Calu3 (cell line): ENCODE results near the gene LRP2. TPM values are rescaled to one million over a fixed set of nuclear protein-coding genes. Genes with fewer than 3 reads are reported as not detected.

ENCODE experiments used
- BruUV-seq: library from RNA; stranded (reverse); fragments of 400-500 nt; replicated peaks from 2 replicates; lab custom pipeline; 2021; lab: Mats Ljungman, UMichigan
- CTCF ChIA-PET: fragments of 300-600 bp; sonication (Branson Sonifier 250); formaldehyde crosslinking; loops from one replicate; lab custom pipeline; 2022; ENCODE audit warnings: antibody characterized with exemption; lab: Charles Lee
- DNase-seq: peaks from one replicate; pipeline ENCODE4 v3.0.0; 2022
- H3K27ac Mint-ChIP-seq: one replicate; pipeline ENCODE4 v1.8.0; 2022; ENCODE audit warnings: mixed read lengths; ENCODE audit not compliant: unreplicated experiment
- H3K27me3 Mint-ChIP-seq: one replicate; pipeline ENCODE4 v1.8.0; 2022; ENCODE audit warnings: mixed read lengths; ENCODE audit not compliant: unreplicated experiment
- H3K36me3 Mint-ChIP-seq: one replicate; pipeline ENCODE4 v1.8.0; 2022; ENCODE audit warnings: mild to moderate bottlenecking, moderate library complexity, mixed read lengths; ENCODE audit not compliant: insufficient read depth, unreplicated experiment
- H3K4me1 Mint-ChIP-seq: one replicate; pipeline ENCODE4 v1.8.0; 2022; ENCODE audit warnings: mild to moderate bottlenecking, low read depth, mixed read lengths; ENCODE audit not compliant: unreplicated experiment
- H3K4me3 Mint-ChIP-seq: one replicate; pipeline ENCODE4 v1.8.0; 2022; ENCODE audit warnings: mild to moderate bottlenecking, low read depth, moderate library complexity, mixed read lengths; ENCODE audit not compliant: unreplicated experiment
- H3K9me3 Mint-ChIP-seq: one replicate; pipeline ENCODE4 v1.8.0; 2022; ENCODE audit warnings: low read depth, mixed read lengths; ENCODE audit not compliant: unreplicated experiment
- intact Hi-C: fragments of 100-400 bp; cut with micrococcal nuclease; formaldehyde crosslinking; loops from one replicate; pipeline ENCODE4 v1.10.0; 2022; ENCODE audit not compliant: unreplicated experiment
- total RNA-seq: library from RNA; stranded (reverse); gene quantifications from 2 replicates; pipeline ENCODE4 v1.2.3, GENCODE V29; 2022
- TF ChIP-seq, protein P1 (sequence below): fragments of 200-600 bp; IDR thresholded peaks from one replicate; pipeline ENCODE4 v1.8.0; 2022; ENCODE audit warnings: antibody characterized with exemption; ENCODE audit not compliant: unreplicated experiment

The LRP2 gene
- total RNA-seq, 1 experiment from 2014 or later = 0.66 TPM

DNA sequence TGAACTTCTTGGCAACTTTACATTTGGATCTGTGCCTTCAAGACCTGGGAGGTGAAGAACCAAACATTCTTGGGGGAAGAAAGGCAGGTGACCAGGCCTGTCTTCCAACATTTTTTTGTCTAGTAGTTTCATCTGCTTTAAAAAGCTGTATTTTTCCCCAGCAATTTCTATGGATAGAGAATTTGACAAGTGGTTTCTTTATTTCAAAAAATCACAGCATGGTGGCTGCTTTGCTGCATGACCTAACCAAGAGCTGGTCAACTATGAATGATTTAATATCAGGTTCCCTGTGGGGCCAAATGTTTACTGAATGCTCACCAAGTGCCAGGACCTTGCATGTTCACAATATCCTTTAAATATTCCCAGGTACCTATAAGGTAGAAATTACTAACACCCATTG, 19.1 kb downstream of the LRP2 start:
- H3K4me3 Mint-ChIP-seq = no peak overlapping the region
- no peaks in the 10 kb centered on the region for H3K36me3 Mint-ChIP-seq
- peaks cover 11% of the 10 kb centered on the region for H3K4me1 Mint-ChIP-seq
- no TSS peak for BruUV-seq
- peaks cover 23% of the 10 kb centered on the region for H3K27me3 Mint-ChIP-seq
- TF ChIP-seq, protein P1, sequence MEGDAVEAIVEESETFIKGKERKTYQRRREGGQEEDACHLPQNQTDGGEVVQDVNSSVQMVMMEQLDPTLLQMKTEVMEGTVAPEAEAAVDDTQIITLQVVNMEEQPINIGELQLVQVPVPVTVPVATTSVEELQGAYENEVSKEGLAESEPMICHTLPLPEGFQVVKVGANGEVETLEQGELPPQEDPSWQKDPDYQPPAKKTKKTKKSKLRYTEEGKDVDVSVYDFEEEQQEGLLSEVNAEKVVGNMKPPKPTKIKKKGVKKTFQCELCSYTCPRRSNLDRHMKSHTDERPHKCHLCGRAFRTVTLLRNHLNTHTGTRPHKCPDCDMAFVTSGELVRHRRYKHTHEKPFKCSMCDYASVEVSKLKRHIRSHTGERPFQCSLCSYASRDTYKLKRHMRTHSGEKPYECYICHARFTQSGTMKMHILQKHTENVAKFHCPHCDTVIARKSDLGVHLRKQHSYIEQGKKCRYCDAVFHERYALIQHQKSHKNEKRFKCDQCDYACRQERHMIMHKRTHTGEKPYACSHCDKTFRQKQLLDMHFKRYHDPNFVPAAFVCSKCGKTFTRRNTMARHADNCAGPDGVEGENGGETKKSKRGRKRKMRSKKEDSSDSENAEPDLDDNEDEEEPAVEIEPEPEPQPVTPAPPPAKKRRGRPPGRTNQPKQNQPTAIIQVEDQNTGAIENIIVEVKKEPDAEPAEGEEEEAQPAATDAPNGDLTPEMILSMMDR = no peak
- H3K27ac Mint-ChIP-seq = no peak overlapping the region
- no peak for DNase-seq
- H3K9me3 Mint-ChIP-seq = no peaks in the 10 kb centered on the region
- intact Hi-C loops = no loop called here
- CTCF ChIA-PET = no interaction called here

DNA sequence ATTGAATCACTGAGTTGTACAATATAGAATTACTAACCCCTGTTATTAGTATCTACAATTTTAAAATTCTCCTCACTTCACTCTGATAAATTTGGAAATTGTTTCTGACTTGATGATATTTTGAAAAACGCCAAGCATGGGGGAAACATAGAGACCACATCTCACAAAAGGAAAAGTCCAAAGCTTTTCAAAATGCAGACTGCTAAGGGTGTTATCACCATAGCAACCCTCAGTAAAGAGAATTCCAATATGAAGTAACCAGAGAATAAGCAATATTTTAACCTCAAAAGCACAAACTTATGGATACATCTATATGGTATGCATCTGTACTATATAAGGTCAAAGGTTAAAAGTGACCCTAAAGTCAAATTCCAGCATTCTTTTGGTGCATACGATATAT, 22.7 kb downstream of the LRP2 start:
- Mint-ChIP-seq H3K4me1 (peaks cover 11% of the 10 kb centered on the region), H3K36me3 (no peaks in the 10 kb centered on the region), H3K4me3 (no peak overlapping the region), H3K9me3 (no peaks in the 10 kb centered on the region), H3K27ac (no peak overlapping the region), H3K27me3 (peaks cover 47% of the 10 kb centered on the region)
- no peak for DNase-seq
- CTCF ChIA-PET = interaction anchor here (0.5 kb wide), 1 partner anchor 1921 kb away, joined by 4 read pairs; no protein-coding TSS in a partner anchor
- TF ChIP-seq, protein P1 = no peak
- no TSS peak for BruUV-seq
- intact Hi-C loops = no loop called here

DNA sequence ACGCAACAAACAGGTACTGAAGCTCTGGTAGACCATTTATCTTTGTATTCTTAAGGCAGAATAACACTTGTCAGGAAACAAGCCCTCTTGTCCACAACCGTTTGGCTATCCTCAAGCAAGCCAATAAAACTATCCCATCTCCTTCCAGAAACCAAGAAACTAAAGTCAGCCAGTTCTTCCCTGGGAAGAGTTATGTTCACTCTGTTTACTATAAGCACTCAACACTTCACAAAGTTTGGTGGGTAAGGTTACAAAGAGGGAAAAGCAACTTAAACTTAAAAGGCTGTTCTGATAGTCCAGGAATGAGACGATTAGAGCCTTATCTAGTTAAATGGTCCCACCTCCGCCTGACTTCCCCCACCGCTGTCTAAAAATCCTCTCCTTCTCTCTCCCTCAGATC, 25.6 kb downstream of the LRP2 start:
- peaks cover 64% of the 10 kb centered on the region for H3K27me3 Mint-ChIP-seq
- no TSS peak for BruUV-seq

DNA sequence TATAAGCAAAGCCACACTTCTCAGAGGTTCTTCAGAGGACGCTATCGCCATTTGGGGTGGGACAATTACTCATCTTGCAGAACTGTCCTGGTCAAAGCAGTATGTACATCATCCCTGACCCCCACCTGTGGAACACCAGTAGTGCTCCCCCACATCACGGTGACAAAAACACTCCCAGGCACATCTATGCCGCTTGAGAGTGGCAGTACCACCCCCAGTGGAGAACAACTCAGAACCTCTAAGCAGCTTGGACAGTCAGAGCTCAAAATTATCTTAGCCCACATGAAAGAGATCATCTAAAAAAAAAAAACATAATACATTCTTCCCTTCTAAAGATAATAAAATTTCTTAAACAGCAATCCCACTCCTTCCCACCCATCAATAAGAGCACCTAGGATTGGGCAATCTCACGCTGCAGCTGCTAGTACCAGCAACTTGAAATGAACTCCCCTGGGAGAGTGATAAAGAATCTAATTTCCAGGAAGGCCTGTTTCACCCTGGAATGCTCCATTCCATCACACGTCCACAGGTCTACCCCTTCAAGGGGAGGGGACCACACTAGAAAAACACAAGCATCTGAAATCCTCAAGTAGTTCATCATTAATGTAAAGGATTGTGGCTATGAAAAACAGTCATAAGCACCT, 31.7 kb downstream of the LRP2 start:
- intact Hi-C loops = no loop called here
- Mint-ChIP-seq H3K4me1 (no peaks in the 10 kb centered on the region), H3K4me3 (no peak overlapping the region), H3K9me3 (no peaks in the 10 kb centered on the region), H3K27me3 (peaks cover 51% of the 10 kb centered on the region), H3K36me3 (no peaks in the 10 kb centered on the region), H3K27ac (no peak overlapping the region)
- CTCF ChIA-PET = no interaction called here
- no TSS peak for BruUV-seq
- TF ChIP-seq, protein P1 = no peak
- no peak for DNase-seq

More for the DNA sequence above, 25.6 kb downstream of the LRP2 start:
- no peaks in the 10 kb centered on the region for H3K36me3 Mint-ChIP-seq
- no peak overlapping the region for H3K4me3 Mint-ChIP-seq
- TF ChIP-seq, protein P1 = no peak
- H3K27ac Mint-ChIP-seq = no peak overlapping the region
- CTCF ChIA-PET = no interaction called here
- DNase-seq = no peak
- H3K9me3 Mint-ChIP-seq = no peaks in the 10 kb centered on the region
- no peaks in the 10 kb centered on the region for H3K4me1 Mint-ChIP-seq
- intact Hi-C loops = no loop called here
